Head of caudate nucleus (tissue), 42 donors: ENCODE results near the gene IRS2.
A peak's percentile ranks its signal among the peaks of the same experiment; 100 is the strongest.
"Not testable (repeated sequence)": the region's sequence is repeated elsewhere in the genome, so short reads cannot be mapped to it uniquely, and the experiment has no call there.

ENCODE experiments used
- DNase-seq, 42 donors: peaks; one replicate each; pipeline versions ENCODE4 v3.0.0 to v3.0.0-alpha.2; 2020 to 2021; ENCODE audit warnings: mixed read lengths in 7 of 42
- intact Hi-C: fragments of 100-400 bp; cut with DNase I; formaldehyde crosslinking; loops from one replicate; pipeline ENCODE4 v1.15.0; 2022

The IRS2 gene

GRCh38 chr13:109786457-109787134 lies at the start of gene IRS2:
Gene IRS2 (minus strand): TSS chr13:109786583. CDS start chr13:109786053, 530 bp downstream.
- intact Hi-C loops = loop anchor here (5.0 to 10.0 kb wide), 2 partner anchors 642 to 824 kb away; no protein-coding TSS in a partner anchor
- peak; percentile 94 to 99 (median 98) for DNase-seq

- intact Hi-C loops = no loop called here
- no peak for DNase-seq
These were observed 48.8 kb upstream of the IRS2 start for GRCh38 chr13:109834973-109835720.

- intact Hi-C loops = no loop called here
- no peak for DNase-seq
These were observed 47.6 kb upstream of the IRS2 start for GRCh38 chr13:109833940-109834339.

GRCh38 chr13:109833071-109833470 lies 46.7 kb upstream of the IRS2 start:
- DNase-seq = no peak
- intact Hi-C loops = no loop called here

- DNase-seq, intact Hi-C loops: not testable (repeated sequence)
These were observed 42.4 kb upstream of the IRS2 start for GRCh38 chr13:109828591-109829316.

GRCh38 chr13:109823201-109823600 lies 36.8 kb upstream of the IRS2 start:
- DNase-seq, intact Hi-C loops: not testable (repeated sequence)

- DNase-seq = no peak
- intact Hi-C loops = no loop called here
These were observed 34.7 kb upstream of the IRS2 start for GRCh38 chr13:109821103-109821502.

GRCh38 chr13:109819874-109820273 lies 33.5 kb upstream of the IRS2 start:
- DNase-seq = no peak
- intact Hi-C loops = no loop called here

- no peak for DNase-seq
- intact Hi-C loops = no loop called here
These were observed 32.5 kb upstream of the IRS2 start for GRCh38 chr13:109818886-109819285.

- intact Hi-C loops = no loop called here
- DNase-seq = no peak
These were observed 31.5 kb upstream of the IRS2 start for GRCh38 chr13:109817591-109818535.

GRCh38 chr13:109816808-109817203 lies 30.4 kb upstream of the IRS2 start:
- no peak for DNase-seq
- intact Hi-C loops = no loop called here

- intact Hi-C loops = no loop called here
- DNase-seq = no peak
These were observed 29.9 kb upstream of the IRS2 start for GRCh38 chr13:109816112-109816807.

- no peak for DNase-seq
- intact Hi-C loops = no loop called here
These were observed 29.3 kb upstream of the IRS2 start for GRCh38 chr13:109815651-109816050.

- no peak for DNase-seq
- intact Hi-C loops = no loop called here
These were observed 27.3 kb upstream of the IRS2 start for GRCh38 chr13:109813663-109814062.

GRCh38 chr13:109812382-109812781 lies 26.0 kb upstream of the IRS2 start:
- DNase-seq = no peak

GRCh38 chr13:109810761-109811510 lies 24.6 kb upstream of the IRS2 start:
- DNase-seq = no peak
- intact Hi-C loops = no loop called here

More at GRCh38 chr13:109812382-109812781, 26.0 kb upstream of the IRS2 start:
- intact Hi-C loops = no loop called here

- DNase-seq = no peak
- intact Hi-C loops = no loop called here
These were observed 23.0 kb upstream of the IRS2 start for GRCh38 chr13:109809216-109809932.
